H9 (cell line): ENCODE data around the gene B3GAT3. TPM values are rescaled to one million over a fixed set of nuclear protein-coding genes. Genes with fewer than 3 reads are reported as not detected.

Source experiments
- DNase-seq: peaks from one replicate; pipeline ENCODE4 v3.0.0-alpha.2; 2017
- H2AFZ ChIP-seq: one replicate; pipeline ENCODE4 v1.6.1; 2013; ENCODE audit warnings: mild to moderate bottlenecking, low read length, control low read depth, moderate library complexity
- H2AK5ac ChIP-seq: 2 replicates; pipeline ENCODE4 v1.6.1; 2013; ENCODE audit warnings: low read length, control low read depth, mixed read lengths; ENCODE audit not compliant: insufficient read length
- H2BK120ac ChIP-seq: one replicate; pipeline ENCODE4 v1.6.1; 2013; ENCODE audit warnings: low read depth, mild to moderate bottlenecking, low read length, control low read depth, inconsistent platforms; ENCODE audit not compliant: poor library complexity, severe bottlenecking
- H2BK12ac ChIP-seq: 2 replicates; pipeline ENCODE4 v1.6.1; 2013; ENCODE audit warnings: low read length, control low read depth, mixed read lengths, low read depth; ENCODE audit not compliant: insufficient read length
- H2BK15ac ChIP-seq: 2 replicates; pipeline ENCODE4 v1.6.1; 2013; ENCODE audit warnings: low read depth, low read length, control low read depth
- H2BK20ac ChIP-seq: one replicate; pipeline ENCODE4 v1.6.1; 2013; ENCODE audit warnings: low read depth, mild to moderate bottlenecking, low read length, control low read depth, inconsistent platforms; ENCODE audit not compliant: poor library complexity, severe bottlenecking
- H2BK5ac ChIP-seq: 2 replicates; pipeline ENCODE4 v1.6.1; 2013; ENCODE audit warnings: low read length, control low read depth, mixed read lengths; ENCODE audit not compliant: insufficient read length
- H3K14ac ChIP-seq: 2 replicates; pipeline ENCODE4 v1.6.1; 2013; ENCODE audit warnings: low read length, control low read depth; ENCODE audit not compliant: insufficient read depth
- H3K18ac ChIP-seq: 2 replicates; pipeline ENCODE4 v1.6.1; 2013; ENCODE audit warnings: low read depth, mild to moderate bottlenecking, mixed read lengths, low read length, control low read depth; ENCODE audit not compliant: insufficient read length
- H3K23ac ChIP-seq: 2 replicates; pipeline ENCODE4 v1.6.1; 2013; ENCODE audit warnings: low read length, control low read depth, mixed read lengths, low read depth; ENCODE audit not compliant: insufficient read length
- H3K23me2 ChIP-seq: 2 replicates; pipeline ENCODE4 v1.6.1; 2013; ENCODE audit warnings: low read depth, mild to moderate bottlenecking, mixed read lengths, low read length, control low read depth; ENCODE audit not compliant: insufficient read length, poor library complexity, severe bottlenecking
- H3K27ac ChIP-seq: 2 replicates; pipeline ENCODE4 v1.5.1; 2013; ENCODE audit warnings: low read length, control low read depth, mixed read lengths, low read depth; ENCODE audit not compliant: insufficient read length
- H3K27me3 ChIP-seq: 2 replicates; pipeline ENCODE4 v1.6.1; 2013; ENCODE audit warnings: low read length, control low read depth, inconsistent platforms; ENCODE audit not compliant: insufficient read depth
- H3K4ac ChIP-seq: 2 replicates; pipeline ENCODE4 v1.6.1; 2013; ENCODE audit warnings: low read depth, mild to moderate bottlenecking, control low read depth, inconsistent platforms, low read length, moderate library complexity
- H3K4me1 ChIP-seq: 2 replicates; pipeline ENCODE4 v1.6.1; 2013; ENCODE audit warnings: low read length, control low read depth, inconsistent platforms; ENCODE audit not compliant: insufficient read depth
- H3K4me2 ChIP-seq: 2 replicates; pipeline ENCODE4 v1.6.1; 2013; ENCODE audit warnings: low read length, control low read depth, mixed read lengths; ENCODE audit not compliant: insufficient read length, insufficient read depth
- H3K56ac ChIP-seq: 2 replicates; pipeline ENCODE4 v1.6.1; 2013; ENCODE audit warnings: low read depth, mild to moderate bottlenecking, mixed read lengths, low read length, control low read depth; ENCODE audit not compliant: insufficient read length
- H3K79me1 ChIP-seq: 2 replicates; pipeline ENCODE4 v1.6.1; 2013; ENCODE audit warnings: low read depth, mild to moderate bottlenecking, moderate library complexity, low read length, control low read depth, inconsistent platforms; ENCODE audit not compliant: insufficient read depth, poor library complexity, severe bottlenecking
- H3K79me2 ChIP-seq: 2 replicates; pipeline ENCODE4 v1.6.1; 2013; ENCODE audit warnings: low read length, control low read depth, inconsistent platforms; ENCODE audit not compliant: insufficient read depth
- H3K9ac ChIP-seq: 2 replicates; pipeline ENCODE4 v1.6.1; 2013; ENCODE audit warnings: low read length, control low read depth, mixed read lengths; ENCODE audit not compliant: insufficient read length; ENCODE audit errors: extremely low read depth
- H3K9me3 ChIP-seq: one replicate; pipeline ENCODE4 v1.6.1; 2013; ENCODE audit warnings: low read depth, low read length, inconsistent platforms; ENCODE audit not compliant: control insufficient read depth
- H3T11ph ChIP-seq: one replicate; pipeline ENCODE4 v1.6.1; 2013; ENCODE audit warnings: mild to moderate bottlenecking, low read length, control low read depth, inconsistent platforms
- H4K20me1 ChIP-seq: one replicate; pipeline ENCODE4 v1.6.1; 2013; ENCODE audit not compliant: control insufficient read depth, insufficient read length, insufficient read depth
- H4K5ac ChIP-seq: 2 replicates; pipeline ENCODE4 v1.6.1; 2013; ENCODE audit warnings: low read depth, mild to moderate bottlenecking, mixed read lengths, low read length, control low read depth; ENCODE audit not compliant: insufficient read length
- H4K8ac ChIP-seq: replicated peaks from 2 replicates; pipeline ENCODE4 v1.6.1; 2013; ENCODE audit warnings: low read length, control low read depth, mixed read lengths, low read depth; ENCODE audit not compliant: insufficient read length
- H4K91ac ChIP-seq: 2 replicates; pipeline ENCODE4 v1.6.1; 2013; ENCODE audit warnings: low read depth, mild to moderate bottlenecking, moderate library complexity, mixed read lengths, low read length, control low read depth; ENCODE audit not compliant: insufficient read length
- H3K27ac Mint-ChIP-seq, 3 experiments: 2 replicates in 2 of 3; 3 replicates in 1 of 3; pipeline ENCODE4 v1.8.0; 2020 to 2021; ENCODE audit warnings: mixed read lengths in 3 of 3, mild to moderate bottlenecking in 1 of 3, moderate library complexity in 1 of 3
- H3K27me3 Mint-ChIP-seq: 2 replicates; pipeline ENCODE4 v1.8.0; 2021; ENCODE audit warnings: low read depth, mild to moderate bottlenecking, moderate library complexity, mixed read lengths
- H3K36me3 Mint-ChIP-seq, 3 experiments: 2 replicates in 2 of 3; 3 replicates in 1 of 3; pipeline ENCODE4 v1.8.0; 2020 to 2021; ENCODE audit warnings: low read depth in 3 of 3, mixed read lengths in 3 of 3; ENCODE audit not compliant: insufficient read depth in 1 of 3
- H3K4me1 Mint-ChIP-seq, 2 experiments: 2 replicates each; pipeline ENCODE4 v1.8.0; 2020; ENCODE audit warnings: mixed read lengths in 2 of 2
- H3K4me3 Mint-ChIP-seq, 2 experiments: 2 replicates in 1 of 2; 3 replicates in 1 of 2; pipeline ENCODE4 v1.8.0; 2020 to 2021; ENCODE audit warnings: mild to moderate bottlenecking in 2 of 2, mixed read lengths in 2 of 2, moderate library complexity in 1 of 2
- H3K9me3 Mint-ChIP-seq, 2 experiments: 2 replicates in 1 of 2; 3 replicates in 1 of 2; pipeline ENCODE4 v1.8.0; 2020; ENCODE audit warnings: mild to moderate bottlenecking in 2 of 2, mixed read lengths in 2 of 2, moderate library complexity in 1 of 2
- WGBS: extraction: QIAGEN DNeasy Blood & Tissue Kit; methylation state at CpG from one replicate; pipeline ENCODE4 v1.1.7; 2013; ENCODE audit warnings: missing lambda C conversion rate, low lambda C conversion rate, mixed read lengths; ENCODE audit not compliant: insufficient read length; ENCODE audit errors: extremely low coverage; 5-methylcytosine and 5-hydroxymethylcytosine counted together
- total RNA-seq: library from RNA; stranded (reverse); gene quantifications from 2 replicates; pipeline ENCODE4 v1.2.1, GENCODE V29; 2021
- TF ChIP-seq, protein P1 (sequence below): fragments of 200-600 bp; sonication (generic); conservative IDR thresholded peaks from 3 replicates; pipeline ENCODE4 v1.8.0; 2021; ENCODE audit warnings: antibody characterized with exemption, mild to moderate bottlenecking

B3GAT3 gene
- total RNA-seq, 1 experiment from 2014 or later, result 30.8 TPM

DNA sequence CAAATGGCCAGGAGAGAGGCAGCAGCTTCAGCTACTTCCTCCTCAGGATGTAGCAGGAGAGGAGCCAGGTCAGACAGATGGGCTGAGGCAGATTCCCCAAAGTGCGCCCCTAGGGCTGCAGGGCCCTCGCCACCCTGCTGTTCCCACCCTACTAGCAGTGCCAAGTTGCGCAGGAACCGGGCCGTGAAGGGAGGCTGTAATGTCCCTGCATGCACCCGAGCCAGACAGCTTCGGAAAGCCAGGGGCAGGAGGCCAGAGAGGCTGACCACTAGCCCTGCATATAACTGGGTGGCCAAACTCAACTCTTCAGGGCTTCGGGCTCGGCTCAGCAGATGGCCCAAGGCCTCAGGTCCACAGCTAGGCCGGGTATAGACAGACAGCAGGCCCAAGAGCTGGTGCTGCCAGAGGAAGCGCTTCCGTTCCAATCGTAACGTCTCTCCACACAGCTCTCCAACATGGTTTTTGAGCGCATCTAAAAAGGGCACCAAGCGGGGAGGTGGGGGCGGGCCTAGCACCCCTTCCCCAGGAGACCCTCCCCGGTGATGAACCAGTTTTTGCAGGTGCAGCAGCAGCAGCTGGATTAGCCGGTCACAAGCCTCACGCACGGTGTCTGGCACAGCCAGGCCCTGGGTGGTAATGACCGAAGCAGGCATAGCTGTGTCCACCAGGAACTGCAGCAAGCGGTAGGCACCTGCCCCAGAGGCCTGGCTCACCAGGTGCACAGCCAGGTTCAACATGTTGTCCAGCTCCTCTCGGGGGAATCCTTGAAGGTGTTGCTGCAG is 26.6 kb upstream of the B3GAT3 start:
- Histone ChIP-seq H3T11ph (no peak overlapping the region), H3K4me2 (no peak overlapping the region), H2AFZ (no peak overlapping the region), H3K9me3 (no peaks in the 10 kb centered on the region), H4K20me1 (no peaks in the 10 kb centered on the region), H2BK20ac (no peak overlapping the region), H3K79me2 (peaks cover 12% of the 10 kb centered on the region; the same call in 1 of the 2 replicates), H3K27ac (no peak overlapping the region), H2BK120ac (no peak overlapping the region), H4K5ac (no peak overlapping the region), H2AK5ac (no peak overlapping the region), H3K56ac (no peak overlapping the region), H3K9ac (no peak overlapping the region), H3K27me3 (no peaks in the 10 kb centered on the region), H3K23ac (no peak overlapping the region), H3K79me1 (no peaks in the 10 kb centered on the region), H3K4ac (no peak overlapping the region), H3K18ac (no peak overlapping the region), H4K91ac (no peak overlapping the region), H2BK15ac (no peak overlapping the region), H2BK12ac (no peak overlapping the region), H3K14ac (no peak overlapping the region), H2BK5ac (no peak overlapping the region), H3K23me2 (peaks cover 9% of the 10 kb centered on the region), H3K4me1 (peaks cover 3% of the 10 kb centered on the region; the same call in 1 of the 2 replicates), H4K8ac (no peak overlapping the region)
- Mint-ChIP-seq H3K36me3 (peaks cover 14 to 38% (median 24%) of the 10 kb centered on the region in 3 experiments), H3K4me3 (peak overlapping the region in 1 of 2 experiments; percentile 55; a peak in 2 of 5 replicates), H3K27ac (no peak overlapping the region), H3K4me1 (peaks cover 12 to 14% of the 10 kb centered on the region in 2 experiments), H3K27me3 (no peaks in the 10 kb centered on the region), H3K9me3 (no peaks in the 10 kb centered on the region)
- TF ChIP-seq, protein P1, sequence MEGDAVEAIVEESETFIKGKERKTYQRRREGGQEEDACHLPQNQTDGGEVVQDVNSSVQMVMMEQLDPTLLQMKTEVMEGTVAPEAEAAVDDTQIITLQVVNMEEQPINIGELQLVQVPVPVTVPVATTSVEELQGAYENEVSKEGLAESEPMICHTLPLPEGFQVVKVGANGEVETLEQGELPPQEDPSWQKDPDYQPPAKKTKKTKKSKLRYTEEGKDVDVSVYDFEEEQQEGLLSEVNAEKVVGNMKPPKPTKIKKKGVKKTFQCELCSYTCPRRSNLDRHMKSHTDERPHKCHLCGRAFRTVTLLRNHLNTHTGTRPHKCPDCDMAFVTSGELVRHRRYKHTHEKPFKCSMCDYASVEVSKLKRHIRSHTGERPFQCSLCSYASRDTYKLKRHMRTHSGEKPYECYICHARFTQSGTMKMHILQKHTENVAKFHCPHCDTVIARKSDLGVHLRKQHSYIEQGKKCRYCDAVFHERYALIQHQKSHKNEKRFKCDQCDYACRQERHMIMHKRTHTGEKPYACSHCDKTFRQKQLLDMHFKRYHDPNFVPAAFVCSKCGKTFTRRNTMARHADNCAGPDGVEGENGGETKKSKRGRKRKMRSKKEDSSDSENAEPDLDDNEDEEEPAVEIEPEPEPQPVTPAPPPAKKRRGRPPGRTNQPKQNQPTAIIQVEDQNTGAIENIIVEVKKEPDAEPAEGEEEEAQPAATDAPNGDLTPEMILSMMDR, result no peak
- DNase-seq, result no peak
- no CpG with 5 or more reads among the region's 24 CpGs for WGBS
